IgD-negative memory B cell (primary cell): ENCODE measurements around the gene AARSD1. TPM values are rescaled to one million over a fixed set of nuclear protein-coding genes. Genes with fewer than 3 reads are reported as not detected.
"Not testable (repeated sequence)": the region's sequence is repeated elsewhere in the genome, so short reads cannot be mapped to it uniquely, and the experiment has no call there.

ENCODE experiments used
- H3K27ac Mint-ChIP-seq, 3 donors: one replicate each; pipeline ENCODE4 v1.8.0; 2020 to 2022; ENCODE audit warnings: mild to moderate bottlenecking in 3 of 3, mixed read lengths in 3 of 3, moderate library complexity in 1 of 3
- H3K27me3 Mint-ChIP-seq: one replicate; pipeline ENCODE4 v1.8.0; 2021; ENCODE audit warnings: mixed read lengths
- H3K36me3 Mint-ChIP-seq: one replicate; pipeline ENCODE4 v1.8.0; 2020; ENCODE audit warnings: mild to moderate bottlenecking, mixed read lengths
- H3K4me1 Mint-ChIP-seq, 3 donors: one replicate each; pipeline ENCODE4 v1.8.0; 2020 to 2022; ENCODE audit warnings: mixed read lengths in 3 of 3, mild to moderate bottlenecking in 1 of 3
- H3K4me3 Mint-ChIP-seq, 4 donors: one replicate each; pipeline ENCODE4 v1.8.0; 2020 to 2022; ENCODE audit warnings: mild to moderate bottlenecking in 4 of 4, mixed read lengths in 4 of 4, moderate library complexity in 3 of 4
- H3K9me3 Mint-ChIP-seq, 3 donors: one replicate each; pipeline ENCODE4 v1.8.0; 2020 to 2021; ENCODE audit warnings: mixed read lengths in 3 of 3, mild to moderate bottlenecking in 1 of 3
- polyA plus RNA-seq: library from polyadenylated mRNA; unstranded; fragments of 300-500 nt; fragmentation: Illumina TruSeq; gene quantifications from one replicate; pipeline ENCODE4 v1.2.3, GENCODE V29; 2021

Gene AARSD1, protein sequence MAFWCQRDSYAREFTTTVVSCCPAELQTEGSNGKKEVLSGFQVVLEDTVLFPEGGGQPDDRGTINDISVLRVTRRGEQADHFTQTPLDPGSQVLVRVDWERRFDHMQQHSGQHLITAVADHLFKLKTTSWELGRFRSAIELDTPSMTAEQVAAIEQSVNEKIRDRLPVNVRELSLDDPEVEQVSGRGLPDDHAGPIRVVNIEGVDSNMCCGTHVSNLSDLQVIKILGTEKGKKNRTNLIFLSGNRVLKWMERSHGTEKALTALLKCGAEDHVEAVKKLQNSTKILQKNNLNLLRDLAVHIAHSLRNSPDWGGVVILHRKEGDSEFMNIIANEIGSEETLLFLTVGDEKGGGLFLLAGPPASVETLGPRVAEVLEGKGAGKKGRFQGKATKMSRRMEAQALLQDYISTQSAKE
- polyA plus RNA-seq, result 48.9 TPM

- H3K27ac Mint-ChIP-seq, result peak within 1 kb of the TSS; percentile 69 to 99 (median 94)
- H3K4me3 Mint-ChIP-seq, result peak within 1 kb of the TSS; percentile 82 to 98 (median 97)
- peaks cover 1% of the 10 kb centered on the region for H3K27me3 Mint-ChIP-seq
- H3K9me3 Mint-ChIP-seq, result no peaks in the 10 kb centered on the region
- peaks cover 10 to 11% (median 10%) of the 10 kb centered on the region in 3 donors for H3K4me1 Mint-ChIP-seq
- H3K36me3 Mint-ChIP-seq, result peaks cover 5% of the 10 kb centered on the region
Measured at GRCh38 chr17:42964161-42964932, at the start of gene AARSD1. TSS of gene AARSD1 (minus strand) at chr17:42964454. CDS start at chr17:42964440, 14 bp downstream.

DNA sequence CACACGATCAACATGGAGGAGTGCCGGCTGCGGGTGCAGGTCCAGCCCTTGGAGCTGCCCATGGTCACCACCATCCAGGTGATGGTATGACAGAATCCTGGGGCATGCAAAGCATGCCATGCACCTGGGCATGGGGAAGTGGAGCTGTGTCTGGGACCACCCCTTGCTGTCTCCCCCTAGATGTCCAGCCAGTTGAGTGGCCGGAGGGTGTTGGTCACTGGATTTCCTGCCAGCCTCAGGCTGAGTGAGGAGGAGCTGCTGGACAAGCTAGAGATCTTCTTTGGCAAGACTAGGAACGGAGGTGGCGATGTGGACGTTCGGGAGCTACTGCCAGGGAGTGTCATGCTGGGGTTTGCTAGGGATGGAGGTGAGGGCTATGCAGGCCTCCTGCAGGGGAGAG lies 49.0 kb upstream of the AARSD1 start:
- H3K36me3 Mint-ChIP-seq, result peaks cover 1% of the 10 kb centered on the region
- no peaks in the 10 kb centered on the region for H3K27me3 Mint-ChIP-seq
- peaks cover 0 to 12% (median 6%) of the 10 kb centered on the region in 3 donors for H3K4me1 Mint-ChIP-seq
- no peak overlapping the region for H3K4me3 Mint-ChIP-seq
- peak overlapping the region in 1 of 3 donors; percentile 92 for H3K27ac Mint-ChIP-seq
- H3K9me3 Mint-ChIP-seq, result no peaks in the 10 kb centered on the region

- H3K27ac Mint-ChIP-seq, result no peak overlapping the region
- no peaks in the 10 kb centered on the region for H3K27me3 Mint-ChIP-seq
- no peaks in the 10 kb centered on the region for H3K9me3 Mint-ChIP-seq
- H3K36me3 Mint-ChIP-seq, result peaks cover 1% of the 10 kb centered on the region
- peaks cover 1 to 8% (median 5%) of the 10 kb centered on the region in 3 donors for H3K4me1 Mint-ChIP-seq
- H3K4me3 Mint-ChIP-seq, result peak overlapping the region in 1 of 4 donors; percentile 83
Measured at GRCh38 chr17:43011728-43012472, 47.6 kb upstream of the AARSD1 start.

DNA sequence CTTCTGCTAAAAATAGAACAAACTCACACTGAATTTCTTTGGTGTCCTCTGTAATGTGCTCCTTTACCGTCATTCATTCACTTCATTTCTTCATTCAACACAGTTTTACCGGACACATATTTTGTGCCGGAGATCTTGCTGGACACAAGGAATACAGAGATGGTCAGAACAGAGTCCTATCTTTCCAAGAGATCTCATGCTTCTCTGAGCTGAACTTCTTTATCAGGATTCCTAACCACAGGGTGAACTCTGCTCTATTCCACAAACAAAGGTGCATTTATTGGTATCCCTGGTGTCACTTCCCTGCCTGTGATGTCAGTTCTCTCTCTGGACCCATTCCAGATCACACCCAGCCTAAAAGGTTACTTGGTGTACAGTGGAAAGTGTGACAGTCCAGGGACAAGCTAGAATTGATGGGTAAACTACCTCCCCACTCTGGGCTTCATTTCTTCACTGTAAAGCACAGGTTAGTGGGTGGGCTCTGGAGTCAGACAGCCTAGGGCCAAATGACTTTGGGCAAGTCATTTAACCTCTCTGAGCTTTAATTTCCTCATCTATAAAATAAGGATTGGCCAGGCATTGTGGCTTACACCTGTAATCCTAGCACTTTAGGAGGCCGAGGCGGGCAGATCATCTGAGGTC lies 46.5 kb upstream of the AARSD1 start:
- peaks cover 8 to 15% (median 10%) of the 10 kb centered on the region in 3 donors for H3K4me1 Mint-ChIP-seq
- H3K27me3 Mint-ChIP-seq, result no peaks in the 10 kb centered on the region
- peak overlapping the region in 1 of 4 donors; percentile 22 for H3K4me3 Mint-ChIP-seq
- H3K27ac Mint-ChIP-seq, result no peak overlapping the region
- peaks cover 1% of the 10 kb centered on the region for H3K36me3 Mint-ChIP-seq
- H3K9me3 Mint-ChIP-seq, result no peaks in the 10 kb centered on the region

DNA sequence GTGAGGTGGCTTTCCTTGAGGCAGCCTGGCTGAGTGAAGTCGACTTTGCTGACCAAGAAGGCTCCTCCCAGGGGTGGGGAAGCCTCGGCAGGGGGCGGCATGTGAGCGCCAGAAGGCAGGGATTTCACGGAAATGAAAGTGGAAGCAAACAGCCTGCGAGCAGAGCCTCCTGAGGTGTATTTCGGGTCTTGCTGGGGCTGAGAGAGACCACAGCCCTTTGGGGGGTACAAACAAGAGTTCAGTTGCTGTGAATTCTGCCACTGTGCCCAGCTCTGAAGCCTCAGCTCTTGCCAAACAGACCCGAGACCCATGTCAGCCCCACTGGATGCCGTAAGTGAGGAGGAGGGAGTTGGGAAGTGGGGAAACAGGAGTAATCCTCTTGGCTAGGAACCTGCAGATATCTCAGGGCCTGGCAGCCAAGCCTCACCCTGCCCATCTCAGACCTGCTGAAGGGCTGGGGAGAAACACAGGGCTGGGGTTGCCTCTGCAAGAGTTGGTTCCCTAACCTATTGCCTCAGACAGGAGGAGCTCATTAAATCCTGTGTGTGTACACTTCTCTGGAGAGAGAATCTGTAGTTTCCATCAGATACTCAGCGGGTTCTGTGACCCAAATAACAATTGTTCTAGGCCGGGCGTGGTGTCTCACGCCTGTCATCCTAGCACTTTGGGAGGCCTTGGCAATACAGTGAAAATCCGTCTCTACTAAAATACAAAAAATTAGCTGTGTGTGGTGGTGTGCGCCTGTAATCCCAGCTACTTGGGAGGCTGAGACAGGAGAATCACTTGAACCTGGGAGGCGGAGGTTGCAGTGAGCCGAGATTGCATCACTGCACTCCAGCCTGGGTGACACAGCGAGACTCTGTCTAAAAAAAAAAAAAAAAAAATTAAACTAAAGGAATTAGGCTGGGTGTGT lies 42.6 kb upstream of the AARSD1 start, which contains the start of gene IFI35:
IFI35 (plus strand) TSS at position 146 of the 913 bp plus-strand sequence; CDS start at position 310, 164 bp downstream.
- Mint-ChIP-seq H3K9me3 (no peaks in the 10 kb centered on the region), H3K27me3 (no peaks in the 10 kb centered on the region), H3K36me3 (no peaks in the 10 kb centered on the region), H3K27ac (peak within 1 kb of the TSS; percentile 94 to 99 (median 98)), H3K4me3 (peak within 1 kb of the TSS; percentile 98 to 100 (median 100)), H3K4me1 (peaks cover 8 to 15% (median 10%) of the 10 kb centered on the region in 3 donors)

- Mint-ChIP-seq H3K27ac (peak overlapping the region; percentile 56 to 73 (median 71)), H3K36me3 (no peaks in the 10 kb centered on the region), H3K27me3 (no peaks in the 10 kb centered on the region), H3K4me3 (peak overlapping the region in 2 of 4 donors; percentile 34 to 65), H3K9me3 (no peaks in the 10 kb centered on the region), H3K4me1 (peaks cover 8 to 18% (median 9%) of the 10 kb centered on the region in 3 donors)
Measured at GRCh38 chr17:43003542-43004172, 39.4 kb upstream of the AARSD1 start.

DNA sequence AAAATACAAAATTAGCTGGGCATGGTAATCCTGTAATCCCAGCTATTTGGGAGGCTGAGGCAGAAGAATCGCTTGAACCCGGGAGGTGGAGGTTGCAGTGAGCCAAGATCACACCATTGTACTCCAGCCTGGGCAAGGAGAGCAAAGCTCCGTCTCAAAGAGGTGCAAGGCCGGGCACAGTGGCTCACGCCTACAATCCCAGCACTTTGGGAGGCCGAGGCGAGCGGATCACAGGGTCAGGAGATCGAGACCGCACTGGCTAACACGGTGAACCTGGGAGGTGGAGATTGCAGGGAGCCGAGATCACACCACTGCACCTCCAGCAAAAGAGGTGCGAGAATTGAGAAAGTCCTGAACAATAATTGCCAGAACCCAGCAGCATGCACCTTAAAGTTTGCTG lies 36.6 kb upstream of the AARSD1 start:
- not testable (repeated sequence) for H3K9me3 Mint-ChIP-seq, H3K36me3 Mint-ChIP-seq, H3K27me3 Mint-ChIP-seq, H3K27ac Mint-ChIP-seq
- Mint-ChIP-seq H3K4me1 (peaks cover 6 to 18% (median 7%) of the 10 kb centered on the region in 3 donors), H3K4me3 (peak overlapping the region in 1 of 4 donors; percentile 41)

- H3K27me3 Mint-ChIP-seq, result no peaks in the 10 kb centered on the region
- H3K4me3 Mint-ChIP-seq, result peak overlapping the region; percentile 84 to 96 (median 96)
- peaks cover 6 to 19% (median 7%) of the 10 kb centered on the region in 3 donors for H3K4me1 Mint-ChIP-seq
- peak overlapping the region; percentile 89 to 99 (median 98) for H3K27ac Mint-ChIP-seq
- no peaks in the 10 kb centered on the region for H3K36me3 Mint-ChIP-seq
- no peaks in the 10 kb centered on the region for H3K9me3 Mint-ChIP-seq
Measured at GRCh38 chr17:42999003-42999525, 34.8 kb upstream of the AARSD1 start.

- Mint-ChIP-seq H3K4me1 (peaks cover 6 to 19% (median 7%) of the 10 kb centered on the region in 3 donors), H3K27me3 (no peaks in the 10 kb centered on the region), H3K4me3 (peak within 1 kb of the TSS; percentile 84 to 96 (median 96)), H3K9me3 (no peaks in the 10 kb centered on the region), H3K27ac (peak within 1 kb of the TSS; percentile 89 to 99 (median 98)), H3K36me3 (no peaks in the 10 kb centered on the region)
Measured at GRCh38 chr17:42997984-42998938, 34.0 kb upstream of the AARSD1 start, which contains the start of gene RPL27. TSS of gene RPL27 (plus strand) at chr17:42998419. CDS start at chr17:42998751, 332 bp downstream.

DNA sequence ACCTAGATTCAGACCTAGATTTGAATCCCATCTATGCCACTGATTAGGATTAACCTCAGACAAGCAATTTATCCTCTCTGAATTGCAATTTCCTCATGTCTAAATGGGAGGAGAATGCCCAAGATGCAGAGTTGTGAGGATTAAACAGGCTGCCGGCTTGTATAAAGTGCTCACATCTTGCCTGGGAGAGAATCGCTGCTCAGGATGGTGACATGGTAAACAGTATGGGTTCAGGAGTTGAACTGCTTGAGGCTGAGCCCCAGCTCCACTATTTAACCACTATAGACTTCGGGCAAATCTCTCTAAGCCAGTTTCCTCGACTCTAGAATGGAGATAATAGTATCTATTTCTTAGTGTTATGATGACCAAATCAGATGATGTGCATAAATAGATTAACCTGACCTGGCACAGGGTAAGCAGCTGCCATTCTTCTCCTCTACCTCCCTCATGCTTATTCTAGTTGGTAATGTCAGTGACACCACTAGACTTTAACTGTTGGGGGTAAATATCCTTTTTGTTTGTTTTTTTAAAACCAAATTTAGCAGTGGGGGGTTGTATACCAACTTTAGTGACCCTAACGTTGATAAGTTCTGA lies 33.2 kb upstream of the AARSD1 start:
- H3K27me3 Mint-ChIP-seq, result no peaks in the 10 kb centered on the region
- H3K4me1 Mint-ChIP-seq, result peaks cover 6 to 19% (median 7%) of the 10 kb centered on the region in 3 donors
- H3K36me3 Mint-ChIP-seq, result no peaks in the 10 kb centered on the region

GRCh38 chr17:42993913-42994312 lies 29.7 kb upstream of the AARSD1 start:
- H3K27me3 Mint-ChIP-seq, H3K9me3 Mint-ChIP-seq, H3K4me3 Mint-ChIP-seq, H3K27ac Mint-ChIP-seq, H3K36me3 Mint-ChIP-seq: not testable (repeated sequence)
- H3K4me1 Mint-ChIP-seq, result peaks cover 7 to 15% (median 10%) of the 10 kb centered on the region in 3 donors

More for the DNA sequence above, 33.2 kb upstream of the AARSD1 start:
- H3K27ac Mint-ChIP-seq, result peak overlapping the region; percentile 25 to 99 (median 89)
- H3K9me3 Mint-ChIP-seq, result no peaks in the 10 kb centered on the region
- peak overlapping the region; percentile 84 to 96 (median 96) for H3K4me3 Mint-ChIP-seq
